Body of pancreas (tissue), 4 donors: ENCODE data around the gene TRIM43B.
"Not testable (repeated sequence)": the region's sequence is repeated elsewhere in the genome, so short reads cannot be mapped to it uniquely, and the experiment has no call there.

Experiments used
- POLR2A ChIP-seq, 3 donors: fragments of 450-650 bp; IDR thresholded peaks; one replicate each; pipeline ENCODE4 v1.6.1; 2016; ENCODE audit warnings: antibody characterized with exemption in 3 of 3, mild to moderate bottlenecking in 2 of 3
- TF ChIP-seq, protein P1 (sequence below), 7 experiments: fragments of 450-650 bp in 4 of 7; fragments of 200-600 bp in 3 of 7; sonication (generic) in 3 of 7; IDR thresholded peaks; one replicate each; pipeline ENCODE4 v1.5.1; 2016 to 2019; ENCODE audit warnings: antibody characterized with exemption in 7 of 7

GRCh38 chr2:95466572-95466971 is 18.0 kb downstream of the TRIM43B start:
- not testable (repeated sequence) for TF ChIP-seq POLR2A (IDR thresholded peaks at IDR 0.05)
- TF ChIP-seq, protein P1, sequence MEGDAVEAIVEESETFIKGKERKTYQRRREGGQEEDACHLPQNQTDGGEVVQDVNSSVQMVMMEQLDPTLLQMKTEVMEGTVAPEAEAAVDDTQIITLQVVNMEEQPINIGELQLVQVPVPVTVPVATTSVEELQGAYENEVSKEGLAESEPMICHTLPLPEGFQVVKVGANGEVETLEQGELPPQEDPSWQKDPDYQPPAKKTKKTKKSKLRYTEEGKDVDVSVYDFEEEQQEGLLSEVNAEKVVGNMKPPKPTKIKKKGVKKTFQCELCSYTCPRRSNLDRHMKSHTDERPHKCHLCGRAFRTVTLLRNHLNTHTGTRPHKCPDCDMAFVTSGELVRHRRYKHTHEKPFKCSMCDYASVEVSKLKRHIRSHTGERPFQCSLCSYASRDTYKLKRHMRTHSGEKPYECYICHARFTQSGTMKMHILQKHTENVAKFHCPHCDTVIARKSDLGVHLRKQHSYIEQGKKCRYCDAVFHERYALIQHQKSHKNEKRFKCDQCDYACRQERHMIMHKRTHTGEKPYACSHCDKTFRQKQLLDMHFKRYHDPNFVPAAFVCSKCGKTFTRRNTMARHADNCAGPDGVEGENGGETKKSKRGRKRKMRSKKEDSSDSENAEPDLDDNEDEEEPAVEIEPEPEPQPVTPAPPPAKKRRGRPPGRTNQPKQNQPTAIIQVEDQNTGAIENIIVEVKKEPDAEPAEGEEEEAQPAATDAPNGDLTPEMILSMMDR (IDR thresholded peaks at IDR 0.05) = not testable (repeated sequence)
